ENCODE measurements around the gene KANK2. TPM values are rescaled to one million over a fixed set of nuclear protein-coding genes. Genes with fewer than 3 reads are reported as not detected.

The KANK2 gene
- total RNA-seq, 1 donor from 2014 or later, result 387 TPM

- Mint-ChIP-seq H3K4me1 (ENCODE audit: unreplicated experiment) (peaks cover 10% of the 10 kb centered on the region), H3K36me3 (ENCODE audit: unreplicated experiment) (peaks cover 62% of the 10 kb centered on the region), H3K9me3 (ENCODE audit: unreplicated experiment) (no peaks in the 10 kb centered on the region), H3K27me3 (ENCODE audit: unreplicated experiment) (no peaks in the 10 kb centered on the region), H3K4me3 (ENCODE audit: unreplicated experiment) (no peak overlapping the region), H3K27ac (ENCODE audit: unreplicated experiment) (peak overlapping the region; percentile 4)
- TF ChIP-seq CTCF (IDR thresholded peaks at IDR 0.05), result no peak
- no peak for DNase-seq (ENCODE audit: extremely low spot score, unreplicated experiment)
Measured at GRCh38 chr19:11169896-11170678, 27.3 kb downstream of the KANK2 start.

GRCh38 chr19:11168568-11168967 is 28.8 kb downstream of the KANK2 start:
- Mint-ChIP-seq H3K4me1 (ENCODE audit: unreplicated experiment) (peaks cover 10% of the 10 kb centered on the region), H3K27me3 (ENCODE audit: unreplicated experiment) (no peaks in the 10 kb centered on the region), H3K9me3 (ENCODE audit: unreplicated experiment) (no peaks in the 10 kb centered on the region), H3K27ac (ENCODE audit: unreplicated experiment) (peak overlapping the region; percentile 74), H3K4me3 (ENCODE audit: unreplicated experiment) (no peak overlapping the region), H3K36me3 (ENCODE audit: unreplicated experiment) (peaks cover 67% of the 10 kb centered on the region)
- DNase-seq (ENCODE audit: extremely low spot score, unreplicated experiment), result no peak
- TF ChIP-seq CTCF (IDR thresholded peaks at IDR 0.05), result no peak

GRCh38 chr19:11166281-11167142 is 30.8 kb downstream of the KANK2 start:
- no peaks in the 10 kb centered on the region for H3K9me3 Mint-ChIP-seq (ENCODE audit: unreplicated experiment)
- peaks cover 10% of the 10 kb centered on the region for H3K4me1 Mint-ChIP-seq (ENCODE audit: unreplicated experiment)
- H3K27me3 Mint-ChIP-seq (ENCODE audit: unreplicated experiment), result no peaks in the 10 kb centered on the region
- H3K27ac Mint-ChIP-seq (ENCODE audit: unreplicated experiment), result peak overlapping the region; percentile 56
- no peak overlapping the region for H3K4me3 Mint-ChIP-seq (ENCODE audit: unreplicated experiment)
- peaks cover 54% of the 10 kb centered on the region for H3K36me3 Mint-ChIP-seq (ENCODE audit: unreplicated experiment)
- no peak for DNase-seq (ENCODE audit: extremely low spot score, unreplicated experiment)
- no peak for TF ChIP-seq CTCF (IDR thresholded peaks at IDR 0.05)

GRCh38 chr19:11165486-11166030 is 31.8 kb downstream of the KANK2 start:
- Mint-ChIP-seq H3K4me1 (ENCODE audit: unreplicated experiment) (peaks cover 10% of the 10 kb centered on the region), H3K9me3 (ENCODE audit: unreplicated experiment) (no peaks in the 10 kb centered on the region), H3K36me3 (ENCODE audit: unreplicated experiment) (peaks cover 54% of the 10 kb centered on the region), H3K27me3 (ENCODE audit: unreplicated experiment) (no peaks in the 10 kb centered on the region), H3K27ac (ENCODE audit: unreplicated experiment) (no peak overlapping the region), H3K4me3 (ENCODE audit: unreplicated experiment) (no peak overlapping the region)
- no peak for TF ChIP-seq CTCF (IDR thresholded peaks at IDR 0.05)
- no peak for DNase-seq (ENCODE audit: extremely low spot score, unreplicated experiment)
